Measurements from ENCODE around the gene FBXL14.

DNA sequence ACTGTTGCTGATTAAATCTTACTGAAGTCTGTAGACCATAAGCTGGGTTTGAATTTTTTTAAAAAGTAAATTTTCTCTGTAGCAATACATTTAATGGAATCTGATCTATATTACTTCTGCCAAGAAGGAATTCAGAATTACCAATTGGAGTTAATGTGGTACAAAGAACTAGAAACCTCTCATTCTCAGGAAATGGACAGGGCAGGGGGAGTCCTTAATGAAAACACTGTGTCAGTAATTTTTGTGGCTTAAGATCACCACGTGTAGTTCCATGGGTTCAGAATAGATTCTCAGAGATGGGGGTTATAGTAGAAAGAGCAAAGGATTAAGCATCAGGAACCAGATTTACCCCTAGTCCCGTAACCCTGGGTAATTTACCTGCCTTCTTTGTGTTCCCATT is 30.3 kb downstream of the FBXL14 start:
- TF ChIP-seq CTCF (IDR thresholded peaks at IDR 0.05), result no peak
- TF ChIP-seq EP300 (IDR thresholded peaks at IDR 0.05), result no peak
- no peak for TF ChIP-seq POLR2A (IDR thresholded peaks at IDR 0.05)

Data from suprapubic skin (tissue), 3 donors.